ENCODE measurements around the gene NPAT. TPM values are rescaled to one million over a fixed set of nuclear protein-coding genes. Genes with fewer than 3 reads are reported as not detected.
"Not testable (repeated sequence)": the region's sequence is repeated elsewhere in the genome, so short reads cannot be mapped to it uniquely, and the experiment has no call there.

Gene NPAT
- total RNA-seq, 2 experiments from 2014 or later: 28.7 to 29.2 TPM

DNA sequence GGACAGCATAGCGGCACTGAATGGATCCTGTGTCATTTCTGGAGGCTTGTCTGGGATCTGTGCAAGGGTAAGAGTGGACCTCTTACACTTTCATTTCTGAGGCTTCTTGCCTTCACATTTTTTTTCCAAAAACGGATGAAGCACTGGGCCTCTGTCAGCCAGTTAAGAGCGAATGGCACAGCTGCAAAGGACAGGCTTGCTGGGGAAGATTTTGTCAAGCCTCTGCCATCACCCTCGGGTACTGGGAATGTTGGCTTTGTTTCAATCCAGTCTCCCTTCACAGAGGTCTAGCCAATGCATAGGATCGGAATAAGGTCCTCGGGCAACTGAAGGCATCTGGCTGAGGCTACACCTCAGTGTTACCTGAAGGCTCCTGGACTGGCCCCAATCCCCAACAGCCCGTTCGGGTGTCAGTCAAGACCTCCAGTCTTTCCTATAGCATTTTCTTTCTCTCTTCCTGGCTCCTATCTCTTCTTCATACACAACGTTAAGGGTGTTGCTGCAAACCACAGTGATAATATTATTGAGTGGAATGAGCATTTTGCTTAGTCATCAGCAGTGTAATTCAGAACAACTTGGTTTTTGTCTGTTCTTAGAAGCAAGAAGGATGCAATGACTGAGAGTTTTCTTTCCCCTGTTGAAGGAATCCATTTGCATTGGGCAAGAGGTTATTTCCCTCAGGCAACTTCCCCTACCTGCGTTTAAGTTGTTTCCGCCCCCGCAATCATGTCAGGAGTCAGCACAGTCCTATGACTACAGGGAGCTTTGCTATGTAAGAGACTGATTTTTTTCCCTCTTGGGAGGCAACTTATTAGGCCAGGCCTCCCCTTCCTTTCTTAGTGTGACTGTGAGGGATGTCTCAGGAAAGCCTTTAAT is 22.8 kb downstream of the NPAT start:
- ChIA-PET CTCF (interaction anchor here (1.5 kb wide), 1 partner anchor 21 kb away, joined by 5 read pairs; no protein-coding TSS in a partner anchor), POLR2A (interaction anchor here (1.2 to 3.0 kb wide), 3 partner anchors 19 to 25 kb away, joined by 7 to 30 read pairs (median 12); partner anchors contain the start of genes ATM and NPAT)
- peaks cover 89% of the 10 kb centered on the region for H3K4me1 Mint-ChIP-seq (ENCODE audit: low read depth)
- peak overlapping the region; percentile 76 for H3K27ac Mint-ChIP-seq
- no peak overlapping the region for H3K4me3 Mint-ChIP-seq
- H3K36me3 Mint-ChIP-seq: peaks cover 43% of the 10 kb centered on the region
- H3K9me3 Mint-ChIP-seq: peaks cover 9% of the 10 kb centered on the region
- peak; percentile 91 for DNase-seq
- intact Hi-C loops (cut with micrococcal nuclease): loop anchor here (1.0 to 5.0 kb wide), 8 partner anchors 11 to 422 kb away; partner anchors contain the start of gene NPAT
- H3K27me3 Mint-ChIP-seq: no peaks in the 10 kb centered on the region

DNA sequence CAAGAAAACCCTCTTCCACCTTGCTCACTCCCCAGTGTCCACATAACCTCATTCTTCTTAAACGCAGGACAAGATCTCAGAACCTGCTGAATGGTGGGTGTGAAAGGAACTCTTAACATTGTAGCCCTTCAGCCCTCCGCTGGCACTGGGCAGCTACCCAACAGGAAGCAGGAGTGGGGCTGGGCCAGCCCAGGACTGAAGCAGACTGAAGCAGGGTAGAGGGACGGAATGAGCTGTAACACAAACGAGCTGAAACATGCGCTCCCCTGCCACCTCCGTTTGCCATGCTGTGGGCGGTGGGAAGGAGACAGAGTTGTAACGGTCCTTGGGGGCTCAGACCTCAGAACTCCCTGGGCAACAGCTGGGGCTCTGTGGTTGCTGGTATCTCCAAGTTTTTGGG is 23.6 kb downstream of the NPAT start:
- H3K4me3 Mint-ChIP-seq: no peak overlapping the region
- H3K4me1 Mint-ChIP-seq (ENCODE audit: low read depth): peaks cover 81% of the 10 kb centered on the region
- peaks cover 36% of the 10 kb centered on the region for H3K36me3 Mint-ChIP-seq
- no peak for DNase-seq
- intact Hi-C loops (cut with micrococcal nuclease): loop anchor here (1.0 to 5.0 kb wide), 2 partner anchors 11 to 187 kb away; no protein-coding TSS in a partner anchor
- H3K27me3 Mint-ChIP-seq: no peaks in the 10 kb centered on the region
- H3K9me3 Mint-ChIP-seq: peaks cover 1% of the 10 kb centered on the region
- peak overlapping the region; percentile 71 for H3K27ac Mint-ChIP-seq
- CTCF ChIA-PET: interaction anchor here (1.5 kb wide), 1 partner anchor 22 kb away, joined by 5 read pairs; no protein-coding TSS in a partner anchor
- POLR2A ChIA-PET: interaction anchor here (3.0 kb wide), 1 partner anchor 25 kb away, joined by 30 read pairs; the partner anchor contains the start of gene ATM

DNA sequence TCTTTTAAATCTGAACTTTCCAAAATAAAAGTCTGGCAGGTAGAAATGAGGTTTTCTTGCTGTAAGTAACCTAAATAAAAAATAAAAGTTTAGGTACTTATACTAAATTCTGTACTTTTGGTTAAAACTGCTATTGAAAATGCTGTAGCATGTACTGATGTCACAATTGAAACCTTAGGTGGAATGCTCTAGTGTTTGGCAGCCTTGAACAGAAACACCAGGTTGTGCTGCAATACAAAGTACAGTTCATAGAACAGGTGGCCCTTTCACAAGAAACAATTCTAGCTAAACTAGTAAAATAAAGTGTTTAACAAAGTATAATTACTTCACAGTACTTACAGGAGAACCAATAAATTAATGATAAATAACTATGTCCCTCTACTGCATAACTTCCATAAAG is 25.1 kb downstream of the NPAT start:
- ChIA-PET CTCF (interaction anchor here (0.7 to 1.5 kb wide), 5 partner anchors 11 to 653 kb away, joined by 3 to 7 read pairs (median 4); partner anchors contain the start of genes ATM and NPAT), POLR2A (interaction anchor here (0.7 to 3.0 kb wide), 8 partner anchors 13 to 44 kb away, joined by 3 to 30 read pairs (median 4); partner anchors contain the start of gene ATM)
- no peaks in the 10 kb centered on the region for H3K9me3 Mint-ChIP-seq
- peak overlapping the region; percentile 62 for H3K27ac Mint-ChIP-seq
- no peaks in the 10 kb centered on the region for H3K27me3 Mint-ChIP-seq
- H3K4me3 Mint-ChIP-seq: no peak overlapping the region
- no peak for DNase-seq
- intact Hi-C loops (cut with micrococcal nuclease): loop anchor here (1.0 to 5.0 kb wide), 3 partner anchors 22 to 185 kb away; no protein-coding TSS in a partner anchor
- peaks cover 26% of the 10 kb centered on the region for H3K36me3 Mint-ChIP-seq
- H3K4me1 Mint-ChIP-seq (ENCODE audit: low read depth): peaks cover 67% of the 10 kb centered on the region

DNA sequence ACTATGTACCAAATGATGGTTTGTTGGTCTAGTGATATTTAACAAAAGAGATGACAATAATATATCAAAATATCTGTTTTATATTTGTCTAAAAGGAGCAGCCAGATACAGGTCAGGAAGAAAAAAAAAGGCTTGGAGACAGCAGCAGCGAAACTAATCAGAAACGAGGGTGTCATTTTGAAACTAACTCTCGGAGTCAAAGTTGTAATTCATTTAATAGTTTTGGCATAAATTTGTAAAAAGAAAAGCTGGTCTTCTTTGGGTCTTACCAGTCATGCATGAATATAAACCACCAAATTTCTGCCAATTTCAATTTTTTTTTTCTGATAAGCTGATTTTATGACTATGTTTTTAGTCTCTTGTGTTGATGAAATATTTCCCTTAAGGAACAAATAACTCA is 25.5 kb downstream of the NPAT start:
- Mint-ChIP-seq H3K27me3 (no peaks in the 10 kb centered on the region), H3K9me3 (no peaks in the 10 kb centered on the region), H3K27ac (peak overlapping the region; percentile 62), H3K36me3 (peaks cover 26% of the 10 kb centered on the region), H3K4me3 (no peak overlapping the region), H3K4me1 (ENCODE audit: low read depth) (peaks cover 63% of the 10 kb centered on the region)
- DNase-seq: no peak
- POLR2A ChIA-PET: interaction anchor here (0.7 to 3.0 kb wide), 8 partner anchors 13 to 44 kb away, joined by 3 to 30 read pairs (median 4); partner anchors contain the start of gene ATM
- CTCF ChIA-PET: interaction anchor here (0.6 to 1.5 kb wide), 6 partner anchors 12 to 653 kb away, joined by 3 to 7 read pairs (median 4); partner anchors contain the start of genes ATM and NPAT
- intact Hi-C loops (cut with micrococcal nuclease): loop anchor here (1.0 to 5.0 kb wide), 3 partner anchors 22 to 185 kb away; no protein-coding TSS in a partner anchor

DNA sequence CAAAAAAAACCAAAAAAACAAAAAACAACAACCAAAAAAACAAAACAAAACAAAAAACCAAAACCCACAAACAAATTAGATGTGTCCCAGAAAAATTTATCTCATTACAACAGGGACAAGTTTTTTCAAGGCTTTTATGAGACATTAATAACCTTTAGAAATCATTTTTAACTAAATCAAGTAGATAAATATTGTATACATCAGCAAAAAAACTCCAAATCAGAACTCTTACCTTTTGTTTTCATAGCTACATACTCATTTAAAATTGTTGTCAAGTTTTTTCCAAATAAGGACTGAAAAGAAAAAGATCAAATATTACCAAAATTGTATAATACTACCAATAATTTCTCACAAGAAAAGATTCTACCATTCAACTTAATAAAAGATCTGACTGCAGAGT is 28.7 kb downstream of the NPAT start:
- ChIA-PET CTCF (no interaction called here), POLR2A (no interaction called here)
- H3K27me3 Mint-ChIP-seq: no peaks in the 10 kb centered on the region
- H3K4me1 Mint-ChIP-seq (ENCODE audit: low read depth): peaks cover 33% of the 10 kb centered on the region
- H3K9me3 Mint-ChIP-seq: no peaks in the 10 kb centered on the region
- no peak for DNase-seq
- intact Hi-C loops (cut with micrococcal nuclease): no loop called here
- peaks cover 34% of the 10 kb centered on the region for H3K36me3 Mint-ChIP-seq
- no peak overlapping the region for H3K27ac Mint-ChIP-seq
- no peak overlapping the region for H3K4me3 Mint-ChIP-seq

DNA sequence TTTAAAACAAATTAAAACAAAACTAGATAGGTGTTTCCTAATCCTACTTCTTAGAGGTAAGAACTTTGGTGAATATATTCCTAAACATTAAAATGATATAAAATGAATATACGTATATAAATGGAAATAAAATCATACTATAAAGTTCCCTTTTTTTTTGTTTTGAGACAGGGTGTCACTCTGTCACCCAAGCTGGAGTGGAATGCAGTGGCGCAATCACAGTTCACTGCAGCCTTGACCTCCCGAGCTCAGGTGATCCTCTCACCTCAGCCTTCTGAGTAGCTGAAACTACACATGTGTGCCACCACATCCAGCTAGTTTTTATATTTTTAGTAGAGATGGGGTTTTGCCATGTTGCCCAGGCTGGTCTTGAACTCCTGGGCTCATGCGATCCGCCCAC is 44.9 kb downstream of the NPAT start:
- Mint-ChIP-seq H3K4me3 (no peak overlapping the region), H3K27me3 (no peaks in the 10 kb centered on the region), H3K27ac (no peak overlapping the region), H3K36me3 (peaks cover 56% of the 10 kb centered on the region), H3K4me1 (ENCODE audit: low read depth) (peaks cover 3% of the 10 kb centered on the region), H3K9me3 (no peaks in the 10 kb centered on the region)
- intact Hi-C loops (cut with micrococcal nuclease): no loop called here
- ChIA-PET POLR2A (no interaction called here), CTCF (no interaction called here)
- DNase-seq: no peak

DNA sequence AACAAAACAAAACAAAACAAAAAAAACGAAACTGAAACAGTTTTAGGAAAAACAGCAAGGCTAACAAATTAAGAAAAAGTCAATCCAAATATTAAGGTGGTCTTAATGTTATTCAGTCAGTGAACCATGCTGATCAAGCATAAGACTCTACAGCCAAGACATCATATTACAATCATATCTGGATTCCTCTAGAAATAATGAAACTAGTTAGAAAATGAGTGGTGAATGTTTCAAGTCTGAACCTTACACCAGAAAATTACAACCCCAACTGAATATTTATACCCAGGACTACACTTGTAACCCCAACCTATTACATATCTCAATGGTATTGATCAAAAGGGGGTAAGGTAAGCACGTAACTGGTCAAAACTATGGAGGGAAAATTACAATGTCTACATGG is 52.3 kb downstream of the NPAT start:
- peaks cover 43% of the 10 kb centered on the region for H3K4me1 Mint-ChIP-seq (ENCODE audit: low read depth)
- H3K9me3 Mint-ChIP-seq: no peaks in the 10 kb centered on the region
- no peak overlapping the region for H3K27ac Mint-ChIP-seq
- ChIA-PET CTCF (interaction anchor here (1.0 kb wide), 1 partner anchor 479 kb away, joined by 3 read pairs; no protein-coding TSS in a partner anchor), POLR2A (no interaction called here)
- intact Hi-C loops (cut with micrococcal nuclease): loop anchor here (1.0 to 2.0 kb wide), 3 partner anchors 30 to 54 kb away; no protein-coding TSS in a partner anchor
- H3K4me3 Mint-ChIP-seq: no peak overlapping the region
- no peak for DNase-seq
- H3K36me3 Mint-ChIP-seq: peaks cover 55% of the 10 kb centered on the region
- no peaks in the 10 kb centered on the region for H3K27me3 Mint-ChIP-seq

DNA sequence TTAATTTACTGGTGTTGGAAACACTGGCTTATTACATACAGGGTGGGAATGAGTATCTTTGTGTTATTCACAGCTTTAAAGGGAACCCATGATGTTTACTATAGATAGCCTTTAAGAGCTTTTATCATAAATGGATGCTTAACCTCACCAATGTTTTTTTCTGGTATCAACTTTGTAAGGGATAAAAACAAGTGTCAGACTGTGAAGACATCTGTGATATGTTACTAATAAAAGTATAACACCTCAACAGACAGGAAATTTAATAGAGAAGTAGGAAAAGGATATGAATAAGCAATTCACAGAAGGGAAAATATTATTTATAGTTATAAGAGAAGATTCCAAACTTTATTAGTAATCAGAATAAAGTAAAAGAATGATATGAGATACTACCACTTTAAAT is 54.8 kb downstream of the NPAT start:
- no peak for DNase-seq
- Mint-ChIP-seq H3K27ac (no peak overlapping the region), H3K27me3 (no peaks in the 10 kb centered on the region), H3K36me3 (peaks cover 42% of the 10 kb centered on the region), H3K4me1 (ENCODE audit: low read depth) (peaks cover 39% of the 10 kb centered on the region), H3K4me3 (no peak overlapping the region), H3K9me3 (no peaks in the 10 kb centered on the region)
- ChIA-PET POLR2A (interaction anchor here (1.0 kb wide), 1 partner anchor 55 kb away, joined by 4 read pairs; the partner anchor contains the start of genes ATM and NPAT), CTCF (interaction anchor here (1.0 kb wide), 1 partner anchor 54 kb away, joined by 3 read pairs; no protein-coding TSS in a partner anchor)
- intact Hi-C loops (cut with micrococcal nuclease): no loop called here

DNA sequence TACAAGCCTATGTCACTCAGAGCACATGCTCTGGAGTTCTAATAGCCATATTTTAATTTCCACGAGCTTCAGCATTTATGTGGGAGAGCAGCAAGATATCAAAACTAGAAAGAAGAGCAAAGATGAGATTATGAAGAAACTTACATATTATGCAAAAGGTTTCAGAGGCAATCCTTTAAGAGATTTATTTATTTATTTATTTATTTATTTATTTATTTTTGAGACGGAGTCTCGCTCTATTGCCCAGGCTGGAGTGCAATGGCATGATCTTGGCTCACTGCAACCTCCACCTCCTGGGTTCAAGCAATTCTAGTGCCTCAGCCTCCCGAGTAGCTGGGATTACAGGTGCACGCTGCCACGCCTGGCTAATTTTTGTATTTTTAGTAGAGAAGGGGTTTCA is 59.6 kb downstream of the NPAT start:
- H3K36me3 Mint-ChIP-seq: peaks cover 39% of the 10 kb centered on the region
- H3K27ac Mint-ChIP-seq; H3K27me3 Mint-ChIP-seq; intact Hi-C loops (cut with micrococcal nuclease); H3K9me3 Mint-ChIP-seq; POLR2A ChIA-PET; H3K4me3 Mint-ChIP-seq; DNase-seq: not testable (repeated sequence)
- peaks cover 21% of the 10 kb centered on the region for H3K4me1 Mint-ChIP-seq (ENCODE audit: low read depth)
- CTCF ChIA-PET: interaction anchor here (1.1 kb wide), 1 partner anchor 486 kb away, joined by 3 read pairs; no protein-coding TSS in a partner anchor

DNA sequence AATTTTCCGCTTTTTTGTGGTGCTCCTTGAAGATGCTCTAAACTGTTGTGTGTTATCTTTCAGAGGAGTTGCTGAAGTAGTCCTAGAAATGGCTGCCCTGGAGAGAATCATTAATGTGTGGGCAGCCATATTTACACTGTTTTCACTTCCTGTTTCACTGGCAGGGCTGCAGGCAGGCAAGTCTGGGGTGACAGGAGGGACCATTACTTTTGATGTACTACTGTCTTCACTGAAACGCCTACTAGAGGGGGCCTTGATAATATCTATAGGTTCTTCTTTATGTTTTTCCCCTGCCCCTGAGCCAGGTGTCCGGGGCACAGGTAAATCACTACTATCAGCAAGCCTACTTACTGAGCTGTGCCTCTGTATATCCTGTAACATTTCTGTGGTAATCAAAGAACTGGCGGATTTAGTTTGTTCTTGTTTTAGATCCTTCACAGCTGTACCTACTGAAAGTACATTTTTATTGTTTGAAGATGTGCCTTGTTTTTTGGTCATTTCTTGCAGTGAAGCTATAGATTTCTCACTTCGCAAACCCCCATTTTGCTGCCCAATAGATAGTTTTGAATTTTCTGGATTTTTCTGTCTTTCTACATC is 61.4 kb downstream of the NPAT start:
- ChIA-PET POLR2A (no interaction called here), CTCF (interaction anchor here (0.7 kb wide), 1 partner anchor 26 kb away, joined by 3 read pairs; no protein-coding TSS in a partner anchor)
- H3K4me1 Mint-ChIP-seq (ENCODE audit: low read depth): peaks cover 15% of the 10 kb centered on the region
- peaks cover 29% of the 10 kb centered on the region for H3K36me3 Mint-ChIP-seq
- peak overlapping the region; percentile 21 for H3K27ac Mint-ChIP-seq
- H3K27me3 Mint-ChIP-seq: no peaks in the 10 kb centered on the region
- DNase-seq: no peak
- intact Hi-C loops (cut with micrococcal nuclease): no loop called here
- no peak overlapping the region for H3K4me3 Mint-ChIP-seq
- H3K9me3 Mint-ChIP-seq: no peaks in the 10 kb centered on the region

DNA sequence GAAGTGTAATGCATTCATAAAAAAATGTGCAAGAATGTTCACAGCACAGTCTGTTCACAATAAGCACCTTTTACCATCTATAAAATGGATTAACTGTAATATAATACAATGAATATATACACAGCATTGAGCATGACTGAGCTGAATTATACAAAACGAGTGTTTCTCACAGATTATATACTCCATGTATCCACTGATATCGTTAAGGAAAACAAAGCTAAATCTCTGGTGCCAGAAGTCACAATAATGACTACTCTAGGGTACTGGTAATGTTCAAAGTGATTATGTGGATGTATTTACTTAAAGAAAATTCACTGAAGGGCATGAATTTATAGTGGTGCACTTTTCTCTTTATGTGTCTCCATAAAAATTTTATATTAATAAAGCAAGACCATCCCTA is 67.8 kb downstream of the NPAT start:
- intact Hi-C loops (cut with micrococcal nuclease): no loop called here
- H3K36me3 Mint-ChIP-seq: peaks cover 33% of the 10 kb centered on the region
- CTCF ChIA-PET: no interaction called here

More for the DNA sequence above, 67.8 kb downstream of the NPAT start:
- no peaks in the 10 kb centered on the region for H3K9me3 Mint-ChIP-seq
- no peak overlapping the region for H3K4me3 Mint-ChIP-seq
- H3K4me1 Mint-ChIP-seq (ENCODE audit: low read depth): no peaks in the 10 kb centered on the region
- no peak overlapping the region for H3K27ac Mint-ChIP-seq
- POLR2A ChIA-PET: no interaction called here
- no peaks in the 10 kb centered on the region for H3K27me3 Mint-ChIP-seq
- DNase-seq: no peak
